ENCODE data around the gene TCEA2.

DNA sequence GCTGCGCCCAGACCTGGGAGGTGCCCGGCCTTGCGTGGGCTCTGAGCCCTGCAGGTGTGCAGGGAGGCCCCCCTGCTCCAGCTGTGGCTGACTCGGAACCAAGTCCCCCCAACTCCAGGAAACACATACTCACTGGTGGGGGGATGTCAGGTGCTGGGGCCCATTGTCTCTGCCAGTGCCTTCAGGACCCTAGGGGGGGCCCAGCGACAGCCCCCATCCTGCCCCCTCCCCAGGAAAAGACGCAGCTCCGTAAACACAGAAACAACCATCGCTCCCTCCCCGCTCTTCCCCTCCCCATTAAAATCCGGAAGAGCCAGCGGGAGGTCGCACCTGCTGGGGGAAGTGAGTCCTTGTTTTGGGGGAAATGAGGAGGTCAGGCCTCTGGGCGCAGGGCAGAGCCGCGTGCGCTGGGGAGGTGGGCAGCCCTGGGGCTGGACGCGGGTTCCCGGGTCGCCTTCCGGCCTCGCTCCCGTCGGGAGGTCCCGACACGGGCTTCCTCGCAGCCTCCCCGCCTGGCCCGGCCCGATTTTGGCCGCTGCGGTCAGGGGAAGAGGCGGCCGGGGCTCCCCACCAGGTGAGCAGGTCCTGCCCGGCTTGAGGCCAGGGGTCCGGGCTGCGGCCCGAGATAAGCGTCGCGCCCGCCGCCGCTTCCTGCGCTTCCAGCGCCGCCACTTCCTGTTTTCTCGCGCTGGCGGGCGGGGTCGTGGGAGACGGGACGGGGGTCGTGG, 20.8 kb upstream of the TCEA2 start:
- TF ChIP-seq CTCF (IDR thresholded peaks at IDR 0.05) (no peak), EZH2phosphoT487 (IDR thresholded peaks at IDR 0.05) (peak; percentile 91), EZH2 (IDR thresholded peaks at IDR 0.05) (peak; percentile 97)

Data from neural progenitor cell (in vitro differentiated cells).